Measurements from ENCODE around the gene FYN. TPM values are rescaled to one million over a fixed set of nuclear protein-coding genes. Genes with fewer than 3 reads are reported as not detected.

FYN gene
- total RNA-seq, 1 donor from 2014 or later, result 331 TPM

DNA sequence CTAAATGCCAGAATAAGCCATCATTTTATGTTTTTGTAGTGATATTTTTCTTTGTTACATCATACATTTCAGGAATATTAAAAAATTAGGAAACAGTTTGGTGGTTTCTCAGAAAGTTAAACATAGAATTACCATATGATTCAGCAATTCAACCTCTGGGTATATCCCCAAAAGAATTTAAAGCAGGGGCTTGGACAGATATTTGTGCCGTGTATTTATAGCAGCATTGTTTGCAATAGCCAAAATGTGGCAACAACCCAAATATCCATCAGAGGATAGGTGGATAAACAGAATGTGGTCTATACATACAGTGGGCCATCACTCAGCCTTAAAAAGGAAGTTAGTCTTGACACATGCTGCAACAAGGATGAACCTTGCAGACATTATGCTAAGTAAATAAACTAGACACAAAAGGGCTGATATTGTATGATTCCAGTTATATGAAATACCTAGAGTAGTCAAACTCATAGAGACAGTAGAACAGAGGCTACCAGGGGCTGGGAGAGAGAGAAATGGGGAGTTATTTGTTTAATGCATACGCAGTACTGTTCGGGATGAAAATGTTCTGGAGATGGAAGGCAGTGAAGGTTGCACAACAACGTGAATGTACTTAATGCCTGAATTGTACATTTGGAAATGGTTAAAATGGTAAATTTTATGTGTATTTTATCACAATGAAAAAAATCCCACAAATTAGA, 248.7 kb downstream of the FYN start:
- intact Hi-C loops (cut with micrococcal nuclease), result no loop called here
- Mint-ChIP-seq H3K27me3 (peaks cover 4% of the 10 kb centered on the region), H3K4me1 (no peaks in the 10 kb centered on the region), H3K27ac (no peak overlapping the region), H3K9me3 (peaks cover 3% of the 10 kb centered on the region), H3K4me3 (no peak overlapping the region), H3K36me3 (ENCODE audit: low read depth) (peaks cover 1% of the 10 kb centered on the region)
- DNase-seq, result no peak

DNA sequence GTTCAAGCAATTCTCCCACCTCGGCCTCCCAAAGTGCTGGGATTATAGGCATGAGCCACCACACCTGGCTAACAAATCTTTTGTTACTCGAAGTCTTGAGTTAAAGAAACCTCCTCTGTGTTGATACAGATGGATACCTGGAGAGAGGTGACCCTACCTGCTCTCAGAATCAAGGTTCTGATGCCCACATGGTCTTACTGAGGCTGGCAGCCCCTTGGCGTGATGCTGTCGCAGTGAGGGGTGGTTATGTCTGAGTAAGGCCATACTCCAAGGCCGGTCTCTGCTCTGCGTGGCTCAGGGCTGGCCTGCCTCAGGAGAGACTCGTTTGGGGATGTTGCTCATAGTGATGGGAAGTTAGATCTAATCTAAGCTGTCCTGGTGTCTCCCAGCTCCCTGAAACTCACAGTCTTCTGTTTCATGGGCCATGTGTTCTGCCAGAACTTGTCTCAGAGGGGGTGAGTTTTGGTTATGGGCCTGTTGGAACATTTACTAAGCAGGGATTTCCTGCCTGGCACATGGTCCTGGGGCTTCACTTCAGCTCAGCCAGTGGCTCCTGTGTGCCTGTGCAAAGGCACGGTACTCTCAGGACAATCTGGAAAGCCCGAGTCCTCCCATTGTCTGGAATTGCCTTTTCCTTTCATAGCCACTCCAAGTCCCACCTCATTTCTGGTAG, 250.1 kb downstream of the FYN start:
- intact Hi-C loops (cut with micrococcal nuclease), result no loop called here
- Mint-ChIP-seq H3K9me3 (no peaks in the 10 kb centered on the region), H3K4me1 (no peaks in the 10 kb centered on the region), H3K4me3 (no peak overlapping the region), H3K36me3 (ENCODE audit: low read depth) (no peaks in the 10 kb centered on the region), H3K27ac (no peak overlapping the region), H3K27me3 (peaks cover 11% of the 10 kb centered on the region)
- no peak for DNase-seq

- intact Hi-C loops (cut with micrococcal nuclease), result no loop called here
- Mint-ChIP-seq H3K4me3 (no peak overlapping the region), H3K27me3 (peaks cover 27% of the 10 kb centered on the region), H3K27ac (no peak overlapping the region), H3K4me1 (no peaks in the 10 kb centered on the region), H3K9me3 (no peaks in the 10 kb centered on the region), H3K36me3 (ENCODE audit: low read depth) (no peaks in the 10 kb centered on the region)
- no peak for DNase-seq
These were observed 253.1 kb downstream of the FYN start for GRCh38 chr6:111620169-111620568.

DNA sequence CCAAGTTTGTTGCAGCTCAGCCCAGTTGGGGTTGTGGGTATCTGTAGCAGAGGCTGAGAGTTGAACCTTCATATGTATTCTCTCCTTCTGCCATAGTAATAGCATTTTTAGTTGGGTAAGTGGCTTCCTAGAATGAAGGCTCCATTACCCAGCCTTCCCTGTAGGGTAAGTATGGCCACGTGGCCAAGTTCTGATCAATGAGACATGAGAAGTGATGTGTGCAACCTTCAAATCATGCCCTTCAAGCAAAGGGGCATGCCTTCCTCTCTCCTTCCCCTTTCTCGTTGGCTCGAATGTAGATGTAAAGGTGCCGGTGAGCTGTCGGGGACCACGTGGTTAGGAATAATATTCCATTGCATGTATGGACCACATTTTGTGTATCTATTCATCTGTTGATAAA, 254.8 kb downstream of the FYN start:
- H3K4me3 Mint-ChIP-seq, result no peak overlapping the region
- intact Hi-C loops (cut with micrococcal nuclease), result no loop called here
- no peak for DNase-seq

DNA sequence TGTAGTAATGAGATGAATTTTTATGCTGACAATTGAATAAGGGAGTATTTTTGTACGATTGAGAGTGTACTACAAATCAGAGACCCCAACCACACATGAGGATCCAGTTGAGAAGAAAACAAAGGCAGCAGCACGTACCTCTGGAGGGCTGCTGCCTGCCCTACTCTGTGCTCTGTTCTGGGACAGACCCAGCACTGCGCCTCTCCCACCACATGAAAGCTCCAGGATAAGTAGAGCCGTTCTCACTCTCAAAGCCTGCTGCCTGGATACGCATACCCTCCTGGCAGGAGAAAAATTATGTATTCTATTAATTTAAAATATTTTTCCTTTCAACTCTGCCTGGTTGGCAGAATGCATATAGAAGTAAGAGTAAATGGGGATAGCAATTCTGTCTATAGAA, 256.1 kb downstream of the FYN start:
- no peak overlapping the region for H3K4me3 Mint-ChIP-seq

More for the DNA sequence above, 254.8 kb downstream of the FYN start:
- Mint-ChIP-seq H3K9me3 (no peaks in the 10 kb centered on the region), H3K36me3 (ENCODE audit: low read depth) (no peaks in the 10 kb centered on the region), H3K27me3 (peaks cover 41% of the 10 kb centered on the region), H3K4me1 (no peaks in the 10 kb centered on the region), H3K27ac (no peak overlapping the region)

DNA sequence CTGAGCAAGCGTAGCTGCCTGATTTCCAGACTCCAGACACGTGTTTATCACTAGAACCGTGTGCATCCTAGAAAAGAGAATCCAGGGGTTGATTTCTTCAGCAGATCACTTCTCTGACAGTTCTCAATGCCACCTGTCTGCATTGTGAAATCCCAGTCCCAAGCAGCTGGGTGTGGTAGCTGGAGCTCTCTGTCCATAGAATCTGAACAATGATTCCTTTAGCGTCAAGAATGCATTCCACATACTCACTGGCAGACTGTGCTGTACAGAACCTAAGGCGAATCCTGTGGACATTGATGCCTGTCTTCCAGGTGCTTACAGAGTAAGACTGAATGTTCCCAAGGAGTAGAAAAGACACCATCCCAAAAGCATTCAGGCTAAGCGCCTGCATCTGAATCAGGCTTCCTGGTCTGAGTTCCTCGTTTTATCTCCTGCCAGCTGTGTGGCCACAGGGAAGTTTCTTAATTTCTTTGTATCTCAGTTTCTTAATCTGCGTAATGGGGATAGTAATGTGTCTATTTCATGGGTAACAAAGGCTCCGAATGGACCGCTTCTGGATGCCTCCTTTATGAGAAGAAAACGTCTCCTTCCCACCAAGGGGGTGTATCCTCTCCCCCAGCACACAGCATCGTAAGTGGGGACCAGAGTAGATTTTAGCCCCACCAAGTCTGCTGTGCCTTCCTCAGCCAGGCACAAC, 257.2 kb downstream of the FYN start:
- H3K4me1 Mint-ChIP-seq, result no peaks in the 10 kb centered on the region
- peaks cover 43% of the 10 kb centered on the region for H3K27me3 Mint-ChIP-seq
- intact Hi-C loops (cut with micrococcal nuclease), result no loop called here
- H3K36me3 Mint-ChIP-seq (ENCODE audit: low read depth), result no peaks in the 10 kb centered on the region
- peaks cover 4% of the 10 kb centered on the region for H3K9me3 Mint-ChIP-seq
- no peak for DNase-seq
- H3K27ac Mint-ChIP-seq, result no peak overlapping the region
- H3K4me3 Mint-ChIP-seq, result no peak overlapping the region

More for the DNA sequence above, 256.1 kb downstream of the FYN start:
- peaks cover 4% of the 10 kb centered on the region for H3K9me3 Mint-ChIP-seq
- no peaks in the 10 kb centered on the region for H3K4me1 Mint-ChIP-seq
- intact Hi-C loops (cut with micrococcal nuclease), result no loop called here
- H3K36me3 Mint-ChIP-seq (ENCODE audit: low read depth), result no peaks in the 10 kb centered on the region
- no peak overlapping the region for H3K27ac Mint-ChIP-seq
- H3K27me3 Mint-ChIP-seq, result peaks cover 43% of the 10 kb centered on the region
- no peak for DNase-seq

GRCh38 chr6:111614833-111615582, 258.2 kb downstream of the FYN start:
- Mint-ChIP-seq H3K27ac (no peak overlapping the region), H3K27me3 (peaks cover 40% of the 10 kb centered on the region), H3K4me1 (no peaks in the 10 kb centered on the region), H3K4me3 (no peak overlapping the region), H3K36me3 (ENCODE audit: low read depth) (no peaks in the 10 kb centered on the region), H3K9me3 (peaks cover 4% of the 10 kb centered on the region)
- DNase-seq, result no peak
- intact Hi-C loops (cut with micrococcal nuclease), result no loop called here

GRCh38 chr6:111612379-111612778, 260.9 kb downstream of the FYN start:
- H3K9me3 Mint-ChIP-seq, result peaks cover 4% of the 10 kb centered on the region
- peaks cover 27% of the 10 kb centered on the region for H3K27me3 Mint-ChIP-seq
- intact Hi-C loops (cut with micrococcal nuclease), result no loop called here
- H3K27ac Mint-ChIP-seq, result no peak overlapping the region
- DNase-seq, result no peak
- no peaks in the 10 kb centered on the region for H3K36me3 Mint-ChIP-seq (ENCODE audit: low read depth)
- H3K4me1 Mint-ChIP-seq, result no peaks in the 10 kb centered on the region
- no peak overlapping the region for H3K4me3 Mint-ChIP-seq

DNA sequence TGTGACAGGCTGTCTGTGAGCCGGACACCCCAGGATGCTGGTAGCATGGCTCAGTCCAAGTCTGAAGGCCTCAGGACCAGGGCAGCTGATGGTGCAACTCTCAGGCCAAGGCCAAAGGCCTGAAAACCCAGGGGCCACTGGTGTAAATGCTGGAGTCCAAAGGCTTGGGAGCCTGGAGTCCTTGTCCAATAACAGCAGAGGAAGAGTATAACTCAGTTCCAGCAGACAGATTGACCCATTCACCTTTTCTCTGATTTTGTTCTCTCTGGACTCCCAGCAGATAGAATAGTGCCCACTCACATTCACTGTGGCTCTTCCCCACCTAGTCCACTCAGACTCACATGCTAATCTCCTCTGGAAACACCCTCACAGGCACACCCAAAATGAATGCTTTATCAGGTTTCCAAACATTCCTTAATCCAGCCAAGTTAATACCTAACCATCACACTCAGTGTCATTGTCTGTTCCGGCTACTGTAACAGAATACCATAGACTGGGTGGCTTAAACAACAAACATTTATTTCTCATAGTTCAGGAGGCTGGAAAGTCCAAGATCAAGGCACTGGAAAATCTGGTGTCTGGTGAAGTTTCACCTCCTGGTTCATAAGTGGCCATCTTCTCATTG, 262.6 kb downstream of the FYN start:
- no peak overlapping the region for H3K4me3 Mint-ChIP-seq

More for the DNA sequence above, 262.6 kb downstream of the FYN start:
- Mint-ChIP-seq H3K27ac (no peak overlapping the region), H3K4me1 (peaks cover 8% of the 10 kb centered on the region), H3K36me3 (ENCODE audit: low read depth) (no peaks in the 10 kb centered on the region), H3K9me3 (peaks cover 4% of the 10 kb centered on the region), H3K27me3 (peaks cover 20% of the 10 kb centered on the region)
- DNase-seq, result no peak
- intact Hi-C loops (cut with micrococcal nuclease), result no loop called here

Other genes starting within 250 kb of the FYN start
- gene CCN6, start 180.7 kb upstream of the FYN start, total RNA-seq, result 0.26 and 0.72 TPM in 2 replicates
- gene TUBE1, start 214.0 kb upstream of the FYN start, total RNA-seq, result 24.3 and 30.1 TPM in 2 replicates
- 0.91 and 0.97 TPM in 2 replicates for gene FAM229B, start 214.1 kb upstream of the FYN start, total RNA-seq